Loucy (cell line): ENCODE data around the gene DLGAP1.

ENCODE experiments used
- EZH2phosphoT487 ChIP-seq: fragments of 200-600 bp; IDR thresholded peaks from 2 replicates; pipeline ENCODE4 v1.6.1; 2018; ENCODE audit warnings: antibody characterized with exemption, mild to moderate bottlenecking, moderate library complexity, borderline replicate concordance
- TF ChIP-seq, protein P1 (sequence below): fragments of 200-600 bp; sonication (generic); conservative IDR thresholded peaks from 2 replicates; pipeline ENCODE4 v1.5.1; 2014; ENCODE audit warnings: mild to moderate bottlenecking, antibody characterized with exemption, low read length

GRCh38 chr18:3648200-3648599 is 806.9 kb downstream of the DLGAP1 start:
- TF ChIP-seq, protein P1, sequence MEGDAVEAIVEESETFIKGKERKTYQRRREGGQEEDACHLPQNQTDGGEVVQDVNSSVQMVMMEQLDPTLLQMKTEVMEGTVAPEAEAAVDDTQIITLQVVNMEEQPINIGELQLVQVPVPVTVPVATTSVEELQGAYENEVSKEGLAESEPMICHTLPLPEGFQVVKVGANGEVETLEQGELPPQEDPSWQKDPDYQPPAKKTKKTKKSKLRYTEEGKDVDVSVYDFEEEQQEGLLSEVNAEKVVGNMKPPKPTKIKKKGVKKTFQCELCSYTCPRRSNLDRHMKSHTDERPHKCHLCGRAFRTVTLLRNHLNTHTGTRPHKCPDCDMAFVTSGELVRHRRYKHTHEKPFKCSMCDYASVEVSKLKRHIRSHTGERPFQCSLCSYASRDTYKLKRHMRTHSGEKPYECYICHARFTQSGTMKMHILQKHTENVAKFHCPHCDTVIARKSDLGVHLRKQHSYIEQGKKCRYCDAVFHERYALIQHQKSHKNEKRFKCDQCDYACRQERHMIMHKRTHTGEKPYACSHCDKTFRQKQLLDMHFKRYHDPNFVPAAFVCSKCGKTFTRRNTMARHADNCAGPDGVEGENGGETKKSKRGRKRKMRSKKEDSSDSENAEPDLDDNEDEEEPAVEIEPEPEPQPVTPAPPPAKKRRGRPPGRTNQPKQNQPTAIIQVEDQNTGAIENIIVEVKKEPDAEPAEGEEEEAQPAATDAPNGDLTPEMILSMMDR: no peak
- TF ChIP-seq EZH2phosphoT487: no peak
